Hepatocyte (in vitro differentiated cells): Measurements from ENCODE around the gene MAGI2.

Source experiments
- CTCF ChIP-seq: fragments of 200-600 bp; sonication (generic); IDR thresholded peaks from 2 replicates; pipeline ENCODE4 v1.5.1; 2016; ENCODE audit warnings: antibody characterized with exemption, mild to moderate bottlenecking; ENCODE audit not compliant: poor library complexity
- EZH2 ChIP-seq: fragments of 200-600 bp; sonication (generic); IDR thresholded peaks from 2 replicates; pipeline ENCODE4 v1.6.1; 2016; ENCODE audit warnings: antibody characterized with exemption, mild to moderate bottlenecking, borderline replicate concordance
- EZH2phosphoT487 ChIP-seq: fragments of 200-600 bp; sonication (generic); IDR thresholded peaks from one replicate; pipeline ENCODE4 v1.6.1; 2018; ENCODE audit warnings: antibody characterized with exemption, mild to moderate bottlenecking, low read depth, moderate library complexity; ENCODE audit not compliant: unreplicated experiment, severe bottlenecking

DNA sequence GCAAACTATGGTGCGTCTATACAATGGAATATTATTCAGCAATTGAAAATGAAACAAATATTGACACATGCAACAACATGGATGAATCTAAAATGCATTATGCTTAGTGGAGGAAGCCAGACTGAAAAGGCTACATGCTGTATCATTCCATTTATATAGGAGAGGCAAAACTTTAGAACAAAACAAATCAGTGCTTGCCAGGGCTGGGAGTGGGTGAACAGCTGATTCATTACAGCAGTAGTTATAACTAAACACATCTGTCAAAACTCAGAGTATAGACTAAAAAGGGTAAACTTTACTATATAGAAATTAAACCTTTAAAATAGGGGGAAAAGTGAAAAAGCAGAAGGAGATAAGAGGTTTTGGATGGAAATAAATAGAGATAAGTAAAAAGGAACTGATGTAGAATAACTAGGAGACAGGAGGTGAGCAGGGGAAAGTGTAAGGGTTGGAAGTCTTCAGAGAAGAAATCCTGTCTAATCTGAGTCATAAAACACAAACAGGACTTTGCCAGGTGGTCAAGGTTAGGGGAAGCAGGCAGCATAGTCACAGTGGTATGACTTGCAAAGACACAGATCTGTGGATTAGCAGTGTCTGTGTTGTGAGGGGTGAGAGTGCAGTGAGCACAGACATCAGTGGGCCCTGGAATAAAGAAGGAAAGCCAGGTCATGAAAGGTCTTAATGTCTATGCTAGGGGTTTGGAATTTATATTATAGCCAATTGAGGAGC is 1305.1 kb downstream of the MAGI2 start:
- TF ChIP-seq EZH2phosphoT487 (no peak), CTCF (no peak), EZH2 (no peak)
